Measurements from ENCODE around the gene KCND3.

KCND3 gene

DNA sequence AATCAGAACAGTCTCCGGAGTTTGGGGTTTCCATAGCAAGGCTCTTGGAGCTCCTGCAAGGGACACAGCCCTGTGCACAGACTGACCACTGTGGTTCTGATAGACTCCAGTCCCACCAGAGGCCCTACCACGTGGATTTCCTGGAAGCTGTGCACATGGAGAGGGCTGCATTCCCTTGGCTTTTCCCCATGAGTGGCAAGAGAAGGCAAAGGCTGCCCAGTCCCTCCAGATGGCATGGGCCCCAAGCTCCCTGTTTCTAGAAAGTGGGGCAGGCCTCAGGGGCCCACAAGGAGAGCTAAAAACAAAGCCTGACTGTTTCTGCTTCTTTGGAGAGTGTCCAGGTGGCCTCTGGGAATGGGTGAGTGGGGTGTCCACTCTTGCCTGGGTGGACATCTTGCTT lies 146.3 kb downstream of the KCND3 start:
- DNase-seq (ENCODE audit: low spot score), result no peak

- DNase-seq (ENCODE audit: low spot score), result no peak
Measured at GRCh38 chr1:111842411-111842810, 147.1 kb downstream of the KCND3 start.

DNA sequence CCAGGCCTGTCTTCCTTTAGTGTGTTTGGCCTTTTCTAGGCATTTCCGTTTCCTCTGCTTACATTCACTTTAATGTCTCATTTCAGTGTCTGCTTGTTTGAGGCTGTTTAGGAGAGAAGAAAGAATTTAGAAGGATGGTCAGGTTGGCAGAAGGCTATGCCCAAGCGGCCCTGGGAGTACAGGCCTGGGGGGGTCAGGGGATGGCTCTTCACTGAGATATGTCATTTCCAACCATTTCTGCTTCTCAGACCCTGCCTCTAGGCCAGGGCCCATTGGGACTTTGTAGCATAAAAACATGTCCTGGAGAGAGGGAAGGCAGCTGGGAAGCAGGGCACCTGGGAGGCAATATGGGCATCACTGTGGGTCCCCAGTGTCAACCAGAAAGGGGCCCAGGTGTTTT lies 147.7 kb downstream of the KCND3 start:
- no peak for DNase-seq (ENCODE audit: low spot score)

- no peak for DNase-seq (ENCODE audit: low spot score)
Measured at GRCh38 chr1:111841189-111841588, 148.3 kb downstream of the KCND3 start.

GRCh38 chr1:111837393-111837792 lies 152.1 kb downstream of the KCND3 start:
- DNase-seq (ENCODE audit: low spot score), result no peak

- no peak for DNase-seq (ENCODE audit: low spot score)
Measured at GRCh38 chr1:111836111-111836510, 153.4 kb downstream of the KCND3 start.

DNA sequence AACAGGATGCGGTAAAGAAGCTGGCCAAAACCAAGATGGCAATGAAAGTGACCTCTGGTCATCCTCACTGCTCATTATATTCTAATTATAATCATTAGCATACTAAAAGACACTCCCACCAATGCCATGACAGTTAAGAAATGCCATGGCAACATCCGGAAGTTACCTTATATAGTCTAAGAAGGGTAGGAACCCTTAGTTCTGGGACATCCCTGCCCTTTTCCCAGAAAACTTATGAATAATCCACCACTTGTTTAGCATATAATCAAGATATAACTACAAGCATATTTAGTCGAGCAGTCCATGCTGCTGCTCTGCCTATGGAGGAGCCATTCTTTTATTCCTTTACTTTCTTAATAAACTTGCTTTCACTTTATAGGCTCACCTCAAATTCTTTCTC lies 154.0 kb downstream of the KCND3 start:
- DNase-seq (ENCODE audit: low spot score), result no peak

DNA sequence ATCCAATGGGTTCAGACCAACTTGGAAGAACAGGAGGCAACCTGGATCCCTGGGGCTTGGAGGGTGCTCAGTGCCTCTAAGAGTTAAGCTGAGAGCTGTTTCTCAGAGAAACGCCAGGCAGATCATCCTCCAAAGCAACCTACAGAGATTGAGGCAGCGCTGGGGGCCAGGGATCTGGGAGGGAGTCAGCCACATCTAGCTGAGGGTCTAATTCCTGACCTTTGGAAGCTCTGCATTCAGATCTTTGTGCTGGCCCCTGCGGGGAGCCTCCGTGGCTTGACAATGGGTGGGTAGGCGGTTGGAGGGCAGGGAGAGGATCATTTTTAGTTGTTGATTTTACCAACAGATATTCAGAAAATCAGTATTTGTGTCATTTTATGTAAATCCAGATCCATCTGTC lies 154.5 kb downstream of the KCND3 start:
- no peak for DNase-seq (ENCODE audit: low spot score)

GRCh38 chr1:111833334-111833733 lies 156.1 kb downstream of the KCND3 start:
- DNase-seq (ENCODE audit: low spot score), result no peak

DNA sequence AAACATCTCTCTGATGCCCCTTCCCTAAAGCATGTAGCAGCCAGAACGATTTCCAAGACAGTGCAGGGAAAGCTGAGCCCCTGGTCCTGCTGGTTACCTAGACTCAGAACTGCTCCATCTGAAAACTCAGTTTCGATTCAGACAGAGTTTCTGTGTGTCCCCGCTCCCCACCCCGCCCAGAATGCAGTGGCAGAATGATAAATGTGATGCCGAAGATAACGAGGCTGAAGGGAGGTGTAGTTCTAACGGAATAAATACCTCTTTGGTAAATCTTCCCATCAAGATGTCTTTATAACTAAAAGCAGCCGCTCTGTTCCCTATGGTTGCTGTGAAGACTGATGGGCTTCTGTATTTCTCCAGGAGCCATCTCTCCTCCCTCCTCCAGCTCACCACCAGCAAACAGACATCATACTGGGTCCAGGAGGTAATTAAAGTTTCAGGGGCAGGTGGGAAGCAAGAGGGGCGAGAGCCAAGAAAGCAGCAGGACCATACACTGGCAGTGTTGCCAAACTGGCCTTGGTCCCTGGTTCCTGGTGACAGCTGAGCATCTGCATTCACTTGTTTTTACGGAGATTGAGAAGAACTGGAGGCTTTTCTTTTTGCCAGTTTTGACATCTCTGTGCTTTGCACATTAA lies 156.8 kb downstream of the KCND3 start:
- DNase-seq (ENCODE audit: low spot score), result no peak

DNA sequence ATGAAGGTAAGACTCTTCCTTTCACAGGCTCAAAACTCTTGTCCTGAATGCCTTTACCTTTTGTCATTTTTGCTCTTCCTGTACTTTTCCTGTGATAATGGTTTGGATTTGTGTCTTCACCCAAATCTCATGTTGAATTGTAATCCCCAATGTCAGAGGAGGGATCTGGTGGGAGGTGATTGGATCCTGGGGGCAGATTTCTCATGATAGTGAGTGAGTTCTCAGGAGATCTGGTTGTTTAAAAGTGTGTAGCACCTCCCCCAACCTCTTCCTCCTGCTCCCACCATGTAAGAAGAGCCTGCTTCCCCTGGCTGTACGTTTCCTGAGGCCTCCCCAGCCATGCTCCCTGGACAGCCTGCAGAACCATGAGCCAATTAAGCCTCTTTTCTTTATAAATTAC lies 158.3 kb downstream of the KCND3 start:
- DNase-seq (ENCODE audit: low spot score), result no peak

GRCh38 chr1:111827946-111828345 lies 161.5 kb downstream of the KCND3 start:
- DNase-seq (ENCODE audit: low spot score), result no peak

GRCh38 chr1:111826278-111826677 lies 163.2 kb downstream of the KCND3 start:
- DNase-seq (ENCODE audit: low spot score), result no peak

DNA sequence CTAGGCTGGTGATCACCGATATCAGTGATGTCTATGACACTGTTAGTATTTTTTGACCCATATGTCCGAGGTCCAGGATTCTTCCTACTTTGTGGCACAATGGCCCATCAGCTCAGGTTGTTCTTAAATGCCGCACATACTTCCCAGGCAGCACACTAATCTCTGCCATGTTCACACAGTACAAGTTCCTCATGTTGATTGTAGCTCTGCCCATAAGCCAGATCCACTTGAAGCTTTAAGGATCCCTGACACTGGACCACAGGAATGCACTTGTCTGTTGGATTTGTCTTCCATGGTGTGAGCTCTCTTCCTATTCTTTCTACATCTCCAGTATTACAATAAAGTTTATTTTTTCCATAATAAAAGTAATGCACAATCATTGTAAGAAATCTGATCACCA lies 164.3 kb downstream of the KCND3 start:
- DNase-seq (ENCODE audit: low spot score), result no peak

- DNase-seq (ENCODE audit: low spot score), result no peak
Measured at GRCh38 chr1:111822138-111822537, 167.3 kb downstream of the KCND3 start.

DNA sequence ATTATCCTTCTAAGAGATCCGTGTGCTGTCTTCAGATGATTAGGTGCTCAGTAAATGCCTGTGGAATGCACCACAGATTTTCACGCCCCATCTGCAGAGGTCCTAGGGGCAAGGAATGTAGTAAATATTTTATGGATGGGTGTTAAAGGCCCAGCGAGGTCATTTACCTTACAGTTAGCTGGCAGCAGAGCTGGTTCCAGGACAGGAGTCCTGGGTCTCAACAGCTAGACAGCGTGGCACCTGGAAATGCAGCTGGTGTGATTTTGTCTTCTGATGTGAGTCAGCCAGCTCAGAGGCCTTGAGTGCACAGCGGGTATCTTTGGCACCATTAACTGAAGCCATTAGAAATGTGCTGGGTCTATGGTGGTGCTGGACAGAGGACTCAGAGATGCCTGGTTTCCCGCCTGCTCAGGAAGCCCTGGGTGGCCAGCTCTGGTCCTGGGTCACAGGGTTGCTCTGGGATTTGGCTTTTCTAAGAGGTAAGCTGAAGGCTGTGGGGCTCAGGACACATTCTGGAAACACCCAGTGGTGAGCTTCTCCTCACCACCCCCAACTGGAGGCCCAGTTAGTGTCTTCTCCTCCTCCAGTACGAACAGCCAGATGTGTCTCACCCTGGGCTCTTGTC lies 168.2 kb downstream of the KCND3 start:
- no peak for DNase-seq (ENCODE audit: low spot score)

DNA sequence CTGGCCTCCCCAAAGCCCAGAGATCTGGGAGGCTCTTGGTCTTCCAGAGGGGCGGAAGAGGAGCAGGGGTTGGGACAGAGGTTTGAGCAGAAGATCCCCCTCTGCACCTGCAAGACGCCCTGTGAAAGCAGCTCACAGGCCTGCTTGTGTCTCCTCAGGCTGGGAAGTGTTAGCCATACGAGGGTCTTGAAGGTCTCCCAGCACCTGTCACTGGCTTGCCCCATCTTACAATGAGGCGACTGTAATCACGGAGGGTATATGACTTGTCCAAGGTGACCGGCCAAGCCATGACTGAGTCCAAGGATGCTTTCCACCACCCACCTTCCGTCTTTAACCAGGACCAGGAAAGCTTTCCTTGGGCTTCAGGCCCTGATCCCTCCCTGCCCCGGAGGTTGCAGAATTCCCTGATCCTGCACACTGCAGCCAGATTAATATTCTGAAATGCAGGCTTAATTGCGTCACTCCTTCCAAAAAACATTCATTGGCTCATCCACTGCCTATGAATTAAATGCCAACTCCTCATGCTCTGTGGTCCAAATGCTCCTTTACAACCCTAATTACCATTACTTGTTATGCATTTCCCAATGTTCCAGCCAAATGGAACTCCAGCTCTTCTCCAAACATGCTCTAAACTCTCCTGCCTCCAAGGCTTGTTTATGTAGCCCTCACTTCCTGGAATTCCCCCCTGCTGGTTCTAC lies 169.8 kb downstream of the KCND3 start:
- no peak for DNase-seq (ENCODE audit: low spot score)

DNA sequence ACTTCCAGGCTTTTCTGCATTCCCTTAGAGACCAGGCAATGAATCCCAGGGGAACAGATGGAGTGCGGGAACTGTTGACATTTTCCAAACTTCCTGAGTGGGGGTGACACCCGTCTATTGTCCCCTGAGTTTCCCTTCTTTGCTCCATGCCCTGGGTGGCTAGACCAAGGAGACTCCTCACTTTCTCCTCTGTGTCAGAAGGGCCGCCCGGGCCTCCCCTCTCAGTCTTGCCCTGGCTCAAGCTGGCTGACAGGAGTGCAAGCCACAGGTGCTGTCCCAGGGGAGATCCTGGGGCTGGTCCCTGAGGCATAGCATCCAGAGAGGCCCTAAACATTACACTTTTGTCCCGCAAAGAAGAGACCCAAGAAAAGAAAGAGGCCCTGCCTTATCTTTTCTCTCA lies 170.9 kb downstream of the KCND3 start:
- DNase-seq (ENCODE audit: low spot score), result no peak

GRCh38 chr1:111818081-111818480 lies 171.4 kb downstream of the KCND3 start:
- no peak for DNase-seq (ENCODE audit: low spot score)

- DNase-seq (ENCODE audit: low spot score), result no peak
Measured at GRCh38 chr1:111814642-111815041, 174.8 kb downstream of the KCND3 start.

DNA sequence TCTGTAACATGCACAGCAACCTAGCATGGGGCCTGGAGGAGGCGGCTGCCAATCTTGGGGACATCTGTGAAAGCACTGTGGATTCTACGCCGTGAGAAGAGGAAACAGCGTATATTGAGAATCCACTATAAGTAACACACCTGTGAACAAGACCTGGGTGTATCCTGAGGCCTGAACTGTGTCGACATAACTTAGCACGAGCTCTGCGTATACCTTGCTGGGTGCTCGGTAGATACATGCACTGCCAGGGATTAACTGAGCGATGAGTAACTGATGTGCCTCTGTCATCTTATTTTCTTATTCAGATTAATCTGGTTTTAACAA lies 175.2 kb downstream of the KCND3 start:
- DNase-seq (ENCODE audit: low spot score), result no peak

DNA sequence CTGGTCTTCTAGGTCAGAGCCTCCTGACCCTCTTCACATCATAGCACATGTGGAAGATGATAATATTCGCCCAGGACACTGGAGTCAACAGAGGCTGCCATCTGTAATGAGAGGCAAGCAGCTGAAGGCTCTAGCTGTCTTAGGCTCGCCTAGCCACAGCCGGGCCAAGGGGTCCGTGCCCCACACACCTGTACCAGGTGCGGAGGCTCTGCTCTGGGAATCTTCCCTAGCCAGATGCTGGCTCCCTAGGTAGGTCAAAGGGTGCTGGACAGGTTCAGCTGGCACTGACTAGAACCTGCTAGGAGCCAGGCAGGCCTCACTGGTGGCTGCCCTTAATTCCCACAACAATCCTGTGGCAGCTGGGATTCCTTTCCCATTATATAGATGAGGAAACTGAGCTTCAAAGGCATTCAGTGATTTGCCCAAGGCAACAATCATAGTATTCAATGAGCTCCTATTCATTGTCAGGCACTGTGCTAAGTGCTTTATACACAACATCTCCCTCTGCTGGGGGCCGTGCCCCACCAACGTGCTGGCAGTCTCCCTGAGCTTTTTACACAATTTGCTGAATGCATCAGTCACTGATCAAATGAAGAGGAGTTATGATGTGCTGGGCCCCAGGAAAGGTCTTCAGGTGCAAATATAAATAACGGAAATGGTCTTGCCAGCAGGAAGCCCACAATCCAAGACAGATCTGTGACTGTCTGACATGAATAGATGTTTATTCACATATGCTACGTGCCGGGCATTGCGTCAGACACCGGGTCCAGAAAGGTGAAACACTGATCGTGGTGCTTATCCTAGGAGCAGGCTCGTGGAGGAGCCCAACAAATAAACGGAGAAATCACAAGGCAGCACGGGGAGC lies 175.8 kb downstream of the KCND3 start:
- no peak for DNase-seq (ENCODE audit: low spot score)

GRCh38 chr1:111812306-111812705 lies 177.2 kb downstream of the KCND3 start:
- DNase-seq (ENCODE audit: low spot score), result no peak

All from hematopoietic multipotent progenitor cell treated with erythropoietin and hydrocortisone succinate and interleukin-3 and kit ligand, for 17 days (in vitro differentiated cells).